ENCODE measurements around the gene ZEB1.

The ZEB1 gene

GRCh38 chr10:31528831-31529230 is 209.8 kb downstream of the ZEB1 start:
- Histone ChIP-seq H2BK15ac (ENCODE audit: low read length) (no peak overlapping the region), H3K23ac (ENCODE audit: low read depth, low read length, poor library complexity) (no peak overlapping the region), H2AFZ (ENCODE audit: low read length) (no peak overlapping the region), H3K9ac (ENCODE audit: low read depth, low read length, poor library complexity) (no peak overlapping the region), H2AK5ac (ENCODE audit: low read depth, low read length) (no peak overlapping the region), H3K4me1 (ENCODE audit: control insufficient read depth in 2 of 2, insufficient read depth in 1 of 2, low read depth in 1 of 2, low read length in 2 of 2) (no peaks in the 10 kb centered on the region), H2BK120ac (ENCODE audit: low read depth, low read length) (no peak overlapping the region), H3K4me2 (ENCODE audit: insufficient read depth, low read length, poor library complexity, severe bottlenecking) (no peak overlapping the region), H4K8ac (ENCODE audit: low read depth, low read length) (no peak overlapping the region), H3K9me3 (replicated peaks in 1 of 2; ENCODE audit: control insufficient read depth in 2 of 2, insufficient read depth in 1 of 2, low read depth in 1 of 2, low read length in 2 of 2) (no peaks in the 10 kb centered on the region), H3K14ac (ENCODE audit: low read length) (no peak overlapping the region), H3K27me3 (ENCODE audit: control insufficient read depth in 3 of 3, insufficient read depth in 3 of 3, low read depth in 1 of 3, low read length in 3 of 3) (no peaks in the 10 kb centered on the region), H2BK12ac (ENCODE audit: low read length) (no peak overlapping the region), H2BK5ac (ENCODE audit: low read length) (no peak overlapping the region), H3K79me1 (ENCODE audit: low read depth, low read length) (no peaks in the 10 kb centered on the region), H3K4me3 (ENCODE audit: low read length in 2 of 2) (no peak overlapping the region), H3K4ac (ENCODE audit: low read length) (no peak overlapping the region), H3K18ac (ENCODE audit: low read length) (no peak overlapping the region), H3K36me3 (replicated peaks in 1 of 2; ENCODE audit: control insufficient read depth in 2 of 2, insufficient read depth in 2 of 2, low read length in 2 of 2) (peaks cover 12 to 44% of the 10 kb centered on the region in 2 donors), H4K91ac (ENCODE audit: low read depth, low read length, poor library complexity) (no peak overlapping the region), H3K27ac (replicated peaks; ENCODE audit: low read length) (no peak overlapping the region)
- no peak for DNase-seq (ENCODE audit: low spot score)

GRCh38 chr10:31536302-31536701 is 217.3 kb downstream of the ZEB1 start:
- Histone ChIP-seq H2BK12ac (ENCODE audit: low read length) (no peak overlapping the region), H3K4ac (ENCODE audit: low read length) (no peak overlapping the region), H3K4me1 (ENCODE audit: control insufficient read depth in 2 of 2, insufficient read depth in 1 of 2, low read depth in 1 of 2, low read length in 2 of 2) (no peaks in the 10 kb centered on the region), H4K91ac (ENCODE audit: low read depth, low read length, poor library complexity) (no peak overlapping the region), H2BK15ac (ENCODE audit: low read length) (no peak overlapping the region), H3K4me2 (ENCODE audit: insufficient read depth, low read length, poor library complexity, severe bottlenecking) (no peak overlapping the region), H3K27me3 (ENCODE audit: control insufficient read depth in 3 of 3, insufficient read depth in 3 of 3, low read depth in 1 of 3, low read length in 3 of 3) (no peaks in the 10 kb centered on the region), H2BK120ac (ENCODE audit: low read depth, low read length) (no peak overlapping the region), H2AFZ (ENCODE audit: low read length) (no peak overlapping the region), H3K18ac (ENCODE audit: low read length) (no peak overlapping the region), H3K9me3 (replicated peaks in 1 of 2; ENCODE audit: control insufficient read depth in 2 of 2, insufficient read depth in 1 of 2, low read depth in 1 of 2, low read length in 2 of 2) (no peaks in the 10 kb centered on the region), H3K9ac (ENCODE audit: low read depth, low read length, poor library complexity) (no peak overlapping the region), H3K36me3 (replicated peaks in 1 of 2; ENCODE audit: control insufficient read depth in 2 of 2, insufficient read depth in 2 of 2, low read length in 2 of 2) (no peaks in the 10 kb centered on the region), H3K23ac (ENCODE audit: low read depth, low read length, poor library complexity) (no peak overlapping the region), H3K79me1 (ENCODE audit: low read depth, low read length) (no peaks in the 10 kb centered on the region), H3K14ac (ENCODE audit: low read length) (no peak overlapping the region), H4K8ac (ENCODE audit: low read depth, low read length) (no peak overlapping the region), H2BK5ac (ENCODE audit: low read length) (no peak overlapping the region), H3K27ac (replicated peaks; ENCODE audit: low read length) (no peak overlapping the region), H2AK5ac (ENCODE audit: low read depth, low read length) (no peak overlapping the region), H3K4me3 (ENCODE audit: low read length in 2 of 2) (no peak overlapping the region)
- no peak for DNase-seq (ENCODE audit: low spot score)
- no CpG with 5 or more reads among the region's 3 CpGs for WGBS, 2 donors (ENCODE audit: extremely low coverage in 2 of 2, insufficient read length in 2 of 2, insufficient replicate concordance in 1 of 2)

GRCh38 chr10:31549896-31550295 is 230.9 kb downstream of the ZEB1 start:
- Histone ChIP-seq H4K8ac (ENCODE audit: low read depth, low read length) (no peak overlapping the region), H3K4ac (ENCODE audit: low read length) (no peak overlapping the region), H3K9me3 (replicated peaks in 1 of 2; ENCODE audit: control insufficient read depth in 2 of 2, insufficient read depth in 1 of 2, low read depth in 1 of 2, low read length in 2 of 2) (peaks cover 0 to 5% of the 10 kb centered on the region in 2 donors), H2BK5ac (ENCODE audit: low read length) (no peak overlapping the region), H3K9ac (ENCODE audit: low read depth, low read length, poor library complexity) (no peak overlapping the region), H3K4me1 (ENCODE audit: control insufficient read depth in 2 of 2, insufficient read depth in 1 of 2, low read depth in 1 of 2, low read length in 2 of 2) (no peaks in the 10 kb centered on the region), H2BK120ac (ENCODE audit: low read depth, low read length) (no peak overlapping the region), H3K4me3 (ENCODE audit: low read length in 2 of 2) (no peak overlapping the region), H3K36me3 (replicated peaks in 1 of 2; ENCODE audit: control insufficient read depth in 2 of 2, insufficient read depth in 2 of 2, low read length in 2 of 2) (no peaks in the 10 kb centered on the region), H3K4me2 (ENCODE audit: insufficient read depth, low read length, poor library complexity, severe bottlenecking) (no peak overlapping the region), H3K79me1 (ENCODE audit: low read depth, low read length) (no peaks in the 10 kb centered on the region), H2AFZ (ENCODE audit: low read length) (no peak overlapping the region), H3K18ac (ENCODE audit: low read length) (no peak overlapping the region), H2AK5ac (ENCODE audit: low read depth, low read length) (no peak overlapping the region), H3K23ac (ENCODE audit: low read depth, low read length, poor library complexity) (no peak overlapping the region), H2BK15ac (ENCODE audit: low read length) (no peak overlapping the region), H3K14ac (ENCODE audit: low read length) (no peak overlapping the region), H3K27ac (replicated peaks; ENCODE audit: low read length) (no peak overlapping the region), H2BK12ac (ENCODE audit: low read length) (no peak overlapping the region), H4K91ac (ENCODE audit: low read depth, low read length, poor library complexity) (no peak overlapping the region), H3K27me3 (ENCODE audit: control insufficient read depth in 3 of 3, insufficient read depth in 3 of 3, low read depth in 1 of 3, low read length in 3 of 3) (no peaks in the 10 kb centered on the region)
- WGBS, 2 donors (ENCODE audit: extremely low coverage in 2 of 2, insufficient read length in 2 of 2, insufficient replicate concordance in 1 of 2): no CpG with 5 or more reads among the region's 2 CpGs
- DNase-seq (ENCODE audit: low spot score): no peak

- Histone ChIP-seq H3K27me3 (ENCODE audit: control insufficient read depth in 3 of 3, insufficient read depth in 3 of 3, low read depth in 1 of 3, low read length in 3 of 3) (no peaks in the 10 kb centered on the region), H2BK12ac (ENCODE audit: low read length) (no peak overlapping the region), H3K4me1 (ENCODE audit: control insufficient read depth in 2 of 2, insufficient read depth in 1 of 2, low read depth in 1 of 2, low read length in 2 of 2) (no peaks in the 10 kb centered on the region), H3K14ac (ENCODE audit: low read length) (no peak overlapping the region), H2BK120ac (ENCODE audit: low read depth, low read length) (no peak overlapping the region), H3K9me3 (replicated peaks in 1 of 2; ENCODE audit: control insufficient read depth in 2 of 2, insufficient read depth in 1 of 2, low read depth in 1 of 2, low read length in 2 of 2) (peaks cover 0 to 1% of the 10 kb centered on the region in 2 donors), H2AFZ (ENCODE audit: low read length) (no peak overlapping the region), H3K27ac (replicated peaks; ENCODE audit: low read length) (no peak overlapping the region), H3K36me3 (replicated peaks in 1 of 2; ENCODE audit: control insufficient read depth in 2 of 2, insufficient read depth in 2 of 2, low read length in 2 of 2) (no peaks in the 10 kb centered on the region), H3K79me1 (ENCODE audit: low read depth, low read length) (no peaks in the 10 kb centered on the region), H2BK15ac (ENCODE audit: low read length) (no peak overlapping the region), H4K91ac (ENCODE audit: low read depth, low read length, poor library complexity) (no peak overlapping the region), H2BK5ac (ENCODE audit: low read length) (no peak overlapping the region), H4K8ac (ENCODE audit: low read depth, low read length) (no peak overlapping the region), H3K23ac (ENCODE audit: low read depth, low read length, poor library complexity) (no peak overlapping the region), H3K18ac (ENCODE audit: low read length) (no peak overlapping the region), H3K9ac (ENCODE audit: low read depth, low read length, poor library complexity) (no peak overlapping the region), H2AK5ac (ENCODE audit: low read depth, low read length) (no peak overlapping the region), H3K4me2 (ENCODE audit: insufficient read depth, low read length, poor library complexity, severe bottlenecking) (no peak overlapping the region), H3K4me3 (ENCODE audit: low read length in 2 of 2) (no peak overlapping the region), H3K4ac (ENCODE audit: low read length) (no peak overlapping the region)
- no CpG with 5 or more reads among the region's 2 CpGs for WGBS, 2 donors (ENCODE audit: extremely low coverage in 2 of 2, insufficient read length in 2 of 2, insufficient replicate concordance in 1 of 2)
- no peak for DNase-seq (ENCODE audit: low spot score)
Measured at GRCh38 chr10:31554556-31554955, 235.5 kb downstream of the ZEB1 start.
